ENCODE results near the gene EME1. TPM values are rescaled to one million over a fixed set of nuclear protein-coding genes. Genes with fewer than 3 reads are reported as not detected.

EME1 gene
- total and polyA plus RNA-seq, 2 of the 13 experiments (the other 11 are each of a cell fraction or from before 2014, with no cell fraction given), result 20.7 to 24.6 TPM

DNA sequence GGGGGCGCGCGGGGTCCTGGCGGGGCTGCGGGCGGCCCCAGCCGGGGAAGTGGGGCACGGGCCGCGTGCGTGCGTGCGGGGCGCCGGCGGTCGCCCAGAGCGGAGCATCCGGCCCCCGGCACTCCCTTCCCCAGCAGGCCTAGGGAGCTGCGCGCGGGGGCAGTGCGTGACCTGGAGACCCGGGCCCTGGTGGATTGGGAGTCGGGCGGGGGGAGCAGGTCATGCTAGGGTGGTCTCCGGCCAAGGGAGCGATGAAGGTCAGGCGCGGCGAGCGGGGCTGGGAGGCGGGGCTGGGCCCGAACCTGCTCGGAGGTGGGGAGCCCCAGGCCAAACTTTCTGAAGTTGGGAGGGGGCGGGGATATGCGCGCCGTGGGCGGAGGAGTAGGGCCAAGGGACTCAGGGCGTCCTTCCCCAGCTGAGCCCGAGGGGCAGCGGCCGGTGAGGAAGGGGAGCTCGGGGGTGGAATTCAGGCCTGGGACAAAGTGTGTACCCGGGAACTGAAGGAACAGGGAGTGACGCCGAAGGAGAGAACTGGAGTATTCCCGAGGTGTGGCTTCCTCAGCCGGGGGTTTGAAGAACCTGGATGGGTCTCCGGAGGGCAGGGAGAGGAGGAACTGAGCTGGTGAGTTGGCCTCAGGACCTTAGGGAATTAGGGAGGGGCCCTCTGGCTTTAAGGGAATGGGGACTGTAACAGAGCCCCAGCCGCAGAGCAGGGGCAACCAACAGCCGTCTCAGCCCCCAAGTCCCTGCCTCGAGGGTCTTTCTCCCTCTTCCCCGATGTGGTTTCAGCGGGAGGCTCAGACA lies 26.5 kb upstream of the EME1 start (continued):
- TF ChIP-seq ZNF556 (CRISPR knock-in tag; IDR thresholded peaks at IDR 0.05; ENCODE audit: borderline replicate concordance) (peak; percentile 72; the same call in 1 of the 2 replicates), ATF7-NPFF (CRISPR knock-in tag; IDR thresholded peaks at IDR 0.05; ENCODE audit: low read depth) (peak; percentile 63), SCMH1 (CRISPR knock-in tag; IDR thresholded peaks at IDR 0.05; ENCODE audit: borderline replicate concordance) (no peak), MYNN (CRISPR knock-in tag; IDR thresholded peaks at IDR 0.05; ENCODE audit: low read depth) (peak; percentile 32; the same call in 1 of the 2 replicates), IKZF4 (CRISPR knock-in tag; IDR thresholded peaks at IDR 0.05; ENCODE audit: borderline replicate concordance, low read depth, not compliant biosample characterization) (no peak), AGO1 (IDR thresholded peaks at IDR 0.05; ENCODE audit: low read depth, low read length, poor library complexity, severe bottlenecking) (peak; percentile 11), STAT5B (CRISPR knock-in tag; IDR thresholded peaks at IDR 0.05) (0 out of 2 replicates have a peak, but pooled peaks have one; percentile 53), ARHGAP35 (CRISPR knock-in tag; IDR thresholded peaks at IDR 0.05; ENCODE audit: borderline replicate concordance) (no peak), NFKB2 (CRISPR knock-in tag; IDR thresholded peaks at IDR 0.05; ENCODE audit: borderline replicate concordance) (peak; percentile 40; the same call in 1 of the 2 replicates), ZNF652 (CRISPR knock-in tag; IDR thresholded peaks at IDR 0.05; ENCODE audit: borderline replicate concordance, low read depth) (no peak), ZNF709 (CRISPR knock-in tag; IDR thresholded peaks at IDR 0.05) (0 out of 2 replicates have a peak, but pooled peaks have one; percentile 23), SIN3A (IDR thresholded peaks at IDR 0.05; ENCODE audit: borderline replicate concordance, low read depth, low read length) (0 out of 2 replicates have a peak, but pooled peaks have one; percentile 18), SALL1 (CRISPR knock-in tag; IDR thresholded peaks at IDR 0.05) (peak; percentile 68), POLR2AphosphoS2 (IDR thresholded peaks at IDR 0.05; ENCODE audit: low read depth, low read length) (peak; percentile 63; the same call in 1 of the 2 replicates)
- TF ChIP-seq, protein P1, sequence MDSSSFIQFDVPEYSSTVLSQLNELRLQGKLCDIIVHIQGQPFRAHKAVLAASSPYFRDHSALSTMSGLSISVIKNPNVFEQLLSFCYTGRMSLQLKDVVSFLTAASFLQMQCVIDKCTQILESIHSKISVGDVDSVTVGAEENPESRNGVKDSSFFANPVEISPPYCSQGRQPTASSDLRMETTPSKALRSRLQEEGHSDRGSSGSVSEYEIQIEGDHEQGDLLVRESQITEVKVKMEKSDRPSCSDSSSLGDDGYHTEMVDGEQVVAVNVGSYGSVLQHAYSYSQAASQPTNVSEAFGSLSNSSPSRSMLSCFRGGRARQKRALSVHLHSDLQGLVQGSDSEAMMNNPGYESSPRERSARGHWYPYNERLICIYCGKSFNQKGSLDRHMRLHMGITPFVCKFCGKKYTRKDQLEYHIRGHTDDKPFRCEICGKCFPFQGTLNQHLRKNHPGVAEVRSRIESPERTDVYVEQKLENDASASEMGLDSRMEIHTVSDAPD (CRISPR knock-in tag; IDR thresholded peaks at IDR 0.05), result no peak
- TF ChIP-seq, protein P2, sequence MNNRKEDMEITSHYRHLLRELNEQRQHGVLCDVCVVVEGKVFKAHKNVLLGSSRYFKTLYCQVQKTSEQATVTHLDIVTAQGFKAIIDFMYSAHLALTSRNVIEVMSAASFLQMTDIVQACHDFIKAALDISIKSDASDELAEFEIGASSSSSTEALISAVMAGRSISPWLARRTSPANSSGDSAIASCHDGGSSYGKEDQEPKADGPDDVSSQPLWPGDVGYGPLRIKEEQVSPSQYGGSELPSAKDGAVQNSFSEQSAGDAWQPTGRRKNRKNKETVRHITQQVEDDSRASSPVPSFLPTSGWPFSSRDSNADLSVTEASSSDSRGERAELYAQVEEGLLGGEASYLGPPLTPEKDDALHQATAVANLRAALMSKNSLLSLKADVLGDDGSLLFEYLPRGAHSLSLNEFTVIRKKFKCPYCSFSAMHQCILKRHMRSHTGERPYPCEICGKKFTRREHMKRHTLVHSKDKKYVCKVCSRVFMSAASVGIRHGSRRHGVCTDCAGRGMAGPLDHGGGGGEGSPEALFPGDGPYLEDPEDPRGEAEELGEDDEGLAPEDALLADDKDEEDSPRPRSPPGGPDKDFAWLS (CRISPR knock-in tag; IDR thresholded peaks at IDR 0.05; ENCODE audit: borderline replicate concordance), result 0 out of 2 replicates have a peak, but pooled peaks have one; percentile 60
- TF ChIP-seq, protein P3, sequence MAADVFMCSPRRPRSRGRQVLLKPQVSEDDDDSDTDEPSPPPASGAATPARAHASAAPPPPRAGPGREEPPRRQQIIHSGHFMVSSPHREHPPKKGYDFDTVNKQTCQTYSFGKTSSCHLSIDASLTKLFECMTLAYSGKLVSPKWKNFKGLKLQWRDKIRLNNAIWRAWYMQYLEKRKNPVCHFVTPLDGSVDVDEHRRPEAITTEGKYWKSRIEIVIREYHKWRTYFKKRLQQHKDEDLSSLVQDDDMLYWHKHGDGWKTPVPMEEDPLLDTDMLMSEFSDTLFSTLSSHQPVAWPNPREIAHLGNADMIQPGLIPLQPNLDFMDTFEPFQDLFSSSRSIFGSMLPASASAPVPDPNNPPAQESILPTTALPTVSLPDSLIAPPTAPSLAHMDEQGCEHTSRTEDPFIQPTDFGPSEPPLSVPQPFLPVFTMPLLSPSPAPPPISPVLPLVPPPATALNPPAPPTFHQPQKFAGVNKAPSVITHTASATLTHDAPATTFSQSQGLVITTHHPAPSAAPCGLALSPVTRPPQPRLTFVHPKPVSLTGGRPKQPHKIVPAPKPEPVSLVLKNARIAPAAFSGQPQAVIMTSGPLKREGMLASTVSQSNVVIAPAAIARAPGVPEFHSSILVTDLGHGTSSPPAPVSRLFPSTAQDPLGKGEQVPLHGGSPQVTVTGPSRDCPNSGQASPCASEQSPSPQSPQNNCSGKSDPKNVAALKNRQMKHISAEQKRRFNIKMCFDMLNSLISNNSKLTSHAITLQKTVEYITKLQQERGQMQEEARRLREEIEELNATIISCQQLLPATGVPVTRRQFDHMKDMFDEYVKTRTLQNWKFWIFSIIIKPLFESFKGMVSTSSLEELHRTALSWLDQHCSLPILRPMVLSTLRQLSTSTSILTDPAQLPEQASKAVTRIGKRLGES (CRISPR knock-in tag; IDR thresholded peaks at IDR 0.05; ENCODE audit: borderline replicate concordance), result 0 out of 2 replicates have a peak, but pooled peaks have one; percentile 1
- TF ChIP-seq, protein P4, sequence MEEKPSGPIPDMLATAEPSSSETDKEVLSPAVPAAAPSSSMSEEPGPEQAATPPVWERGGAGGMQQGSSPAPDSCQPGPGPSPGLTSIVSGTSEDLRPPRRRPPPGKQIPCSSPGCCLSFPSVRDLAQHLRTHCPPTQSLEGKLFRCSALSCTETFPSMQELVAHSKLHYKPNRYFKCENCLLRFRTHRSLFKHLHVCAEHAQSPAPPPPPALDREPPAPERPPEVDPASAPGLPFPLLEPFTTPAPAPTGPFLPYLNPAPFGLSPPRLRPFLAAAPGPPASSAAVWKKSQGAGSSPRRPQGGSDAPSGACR (CRISPR knock-in tag; IDR thresholded peaks at IDR 0.05), result no peak
